Vagina (tissue), 2 donors: ENCODE data around the gene CHMP4B.

Experiments
- CTCF ChIP-seq, 3 experiments: fragments of 450-650 bp in 2 of 3; fragments of 200-600 bp in 1 of 3; sonication (generic) in 1 of 3; IDR thresholded peaks; one replicate each; pipeline ENCODE4 v1.5.1; 2017 to 2019; ENCODE audit warnings: antibody characterized with exemption in 3 of 3, mild to moderate bottlenecking in 2 of 3, moderate library complexity in 2 of 3
- POLR2A ChIP-seq, 2 donors: fragments of 450-650 bp; IDR thresholded peaks; one replicate each; pipeline ENCODE4 v1.6.1; 2017; ENCODE audit warnings: antibody characterized with exemption in 2 of 2, mild to moderate bottlenecking in 2 of 2, moderate library complexity in 2 of 2

DNA sequence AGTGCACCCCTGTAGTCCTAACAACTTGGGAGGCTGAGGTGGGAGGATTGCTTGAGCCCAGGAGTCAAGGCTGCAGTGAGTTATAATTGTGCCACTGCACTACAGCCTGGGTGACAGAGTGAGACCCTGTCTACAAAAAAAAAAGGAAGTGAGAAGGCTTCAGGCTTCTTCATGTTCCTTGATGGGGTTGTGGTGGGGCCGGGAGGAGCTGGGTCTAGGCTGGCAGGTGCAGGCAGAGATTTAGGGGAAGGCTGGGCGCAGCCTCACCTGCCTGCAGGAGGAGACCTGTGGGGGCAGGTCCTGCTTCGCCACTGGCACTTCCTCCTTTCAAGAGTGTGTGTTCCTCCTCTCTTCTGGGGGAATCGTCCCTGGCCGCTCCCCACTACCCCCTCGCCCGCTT lies 63.9 kb downstream of the CHMP4B start:
- TF ChIP-seq CTCF (IDR thresholded peaks at IDR 0.05), result no peak
- no peak for TF ChIP-seq POLR2A (IDR thresholded peaks at IDR 0.05)
